Vagina (tissue), 2 donors: ENCODE results near the gene SETBP1. TPM values are rescaled to one million over a fixed set of nuclear protein-coding genes. Genes with fewer than 3 reads are reported as not detected.
A peak's percentile ranks its signal among the peaks of the same experiment; 100 is the strongest.

Experiments
- DNase-seq, 2 donors: peaks; one replicate each; pipeline ENCODE4 v3.0.0-alpha.2; 2017; ENCODE audit errors: extremely low spot score in 2 of 2
- H3K27ac ChIP-seq: fragments of 200-600 bp; sonication (generic); one replicate; pipeline ENCODE4 v1.5.1; 2019
- H3K27me3 ChIP-seq: fragments of 200-600 bp; sonication (generic); one replicate; pipeline ENCODE4 v1.5.1; 2019
- H3K36me3 ChIP-seq, 2 donors: fragments of 200-600 bp; sonication (generic); one replicate each; pipeline ENCODE4 v1.5.1; 2017 to 2019
- H3K4me1 ChIP-seq: fragments of 200-600 bp; sonication (generic); one replicate; pipeline ENCODE4 v1.5.1; 2019
- H3K4me3 ChIP-seq, 2 donors: fragments of 200-600 bp; sonication (generic); 1 replicate in 1 of 2; 2 replicates in 1 of 2; pipeline ENCODE4 v1.5.1; 2016 to 2019
- H3K9me3 ChIP-seq: fragments of 200-600 bp; sonication (generic); one replicate; pipeline ENCODE4 v1.5.1; 2019
- CTCF ChIP-seq, 3 experiments: fragments of 450-650 bp in 2 of 3; fragments of 200-600 bp in 1 of 3; sonication (generic) in 1 of 3; IDR thresholded peaks; one replicate each; pipeline ENCODE4 v1.5.1; 2017 to 2019; ENCODE audit warnings: antibody characterized with exemption in 3 of 3, mild to moderate bottlenecking in 2 of 3, moderate library complexity in 2 of 3
- POLR2A ChIP-seq, 2 donors: fragments of 450-650 bp; IDR thresholded peaks; one replicate each; pipeline ENCODE4 v1.6.1; 2017; ENCODE audit warnings: antibody characterized with exemption in 2 of 2, mild to moderate bottlenecking in 2 of 2, moderate library complexity in 2 of 2
- POLR2AphosphoS5 ChIP-seq, 2 donors: sonication (generic); formaldehyde crosslinking; IDR thresholded peaks; one replicate each; pipeline ENCODE4 v1.9.0; 2017; ENCODE audit warnings: antibody characterized with exemption in 2 of 2, mild to moderate bottlenecking in 2 of 2, low read depth in 1 of 2; ENCODE audit not compliant: insufficient read depth in 1 of 2
- intact Hi-C: fragments of 100-400 bp; cut with DNase I; formaldehyde crosslinking; loops from one replicate; pipeline ENCODE4 v1.15.1; 2023
- total RNA-seq: library from RNA; depleted of rRNA; stranded (reverse); fragments of >200 nt; gene quantifications from one replicate; pipeline ENCODE4 v1.2.3, GENCODE V29; 2016

Gene SETBP1
- total RNA-seq, 1 donor from 2014 or later: 38.1 TPM

GRCh38 chr18:44912740-44913478 lies 232.2 kb downstream of the SETBP1 start:
- peaks cover 34% of the 10 kb centered on the region for H3K4me1 ChIP-seq
- intact Hi-C loops: no loop called here
- H3K9me3 ChIP-seq: no peaks in the 10 kb centered on the region
- TF ChIP-seq POLR2A (IDR thresholded peaks at IDR 0.05) (no peak), CTCF (IDR thresholded peaks at IDR 0.05) (no peak), POLR2AphosphoS5 (IDR thresholded peaks at IDR 0.05; ENCODE audit: insufficient read depth in 1 of 2, low read depth in 1 of 2) (no peak)
- no peak overlapping the region for H3K27ac ChIP-seq
- H3K4me3 ChIP-seq: no peak overlapping the region
- DNase-seq: no peak
- H3K36me3 ChIP-seq: no peaks in the 10 kb centered on the region
- no peaks in the 10 kb centered on the region for H3K27me3 ChIP-seq

GRCh38 chr18:44914028-44914427 lies 233.3 kb downstream of the SETBP1 start:
- no peaks in the 10 kb centered on the region for H3K27me3 ChIP-seq
- intact Hi-C loops: no loop called here
- peaks cover 40% of the 10 kb centered on the region for H3K4me1 ChIP-seq
- H3K4me3 ChIP-seq: no peak overlapping the region
- no peaks in the 10 kb centered on the region for H3K9me3 ChIP-seq
- H3K27ac ChIP-seq: no peak overlapping the region
- DNase-seq: no peak
- no peak for TF ChIP-seq POLR2A (IDR thresholded peaks at IDR 0.05)
- H3K36me3 ChIP-seq: no peaks in the 10 kb centered on the region

- H3K9me3 ChIP-seq: no peaks in the 10 kb centered on the region
- intact Hi-C loops: no loop called here
- peaks cover 37% of the 10 kb centered on the region for H3K4me1 ChIP-seq
- peak overlapping the region; percentile 67 for H3K27ac ChIP-seq
- no peak for TF ChIP-seq POLR2A (IDR thresholded peaks at IDR 0.05)
- DNase-seq: no peak
- no peaks in the 10 kb centered on the region for H3K27me3 ChIP-seq
- H3K36me3 ChIP-seq: no peaks in the 10 kb centered on the region
- no peak overlapping the region for H3K4me3 ChIP-seq
Observed at GRCh38 chr18:44915213-44915612, 234.5 kb downstream of the SETBP1 start.

- H3K36me3 ChIP-seq: no peaks in the 10 kb centered on the region
- no peaks in the 10 kb centered on the region for H3K27me3 ChIP-seq
- peaks cover 37% of the 10 kb centered on the region for H3K4me1 ChIP-seq
- no peak for DNase-seq
- H3K9me3 ChIP-seq: no peaks in the 10 kb centered on the region
- no peak overlapping the region for H3K4me3 ChIP-seq
- TF ChIP-seq POLR2A (IDR thresholded peaks at IDR 0.05) (no peak), POLR2AphosphoS5 (IDR thresholded peaks at IDR 0.05; ENCODE audit: insufficient read depth in 1 of 2, low read depth in 1 of 2) (no peak), CTCF (IDR thresholded peaks at IDR 0.05) (no peak)
- peak overlapping the region; percentile 67 for H3K27ac ChIP-seq
- intact Hi-C loops: no loop called here
Observed at GRCh38 chr18:44915661-44916060, 235.0 kb downstream of the SETBP1 start.

- H3K9me3 ChIP-seq: no peaks in the 10 kb centered on the region
- no peak overlapping the region for H3K4me3 ChIP-seq
- TF ChIP-seq POLR2AphosphoS5 (IDR thresholded peaks at IDR 0.05; ENCODE audit: insufficient read depth in 1 of 2, low read depth in 1 of 2) (no peak), CTCF (IDR thresholded peaks at IDR 0.05) (no peak), POLR2A (IDR thresholded peaks at IDR 0.05) (no peak)
- peaks cover 37% of the 10 kb centered on the region for H3K4me1 ChIP-seq
- intact Hi-C loops: no loop called here
- no peaks in the 10 kb centered on the region for H3K27me3 ChIP-seq
- H3K36me3 ChIP-seq: no peaks in the 10 kb centered on the region
- DNase-seq: no peak
- peak overlapping the region; percentile 67 for H3K27ac ChIP-seq
Observed at GRCh38 chr18:44916429-44917207, 235.9 kb downstream of the SETBP1 start.
